ENCODE data around the gene B4GALNT3.

GRCh38 chr12:612886-613285 lies 153.1 kb downstream of the B4GALNT3 start:
- TF ChIP-seq POLR2A (IDR thresholded peaks at IDR 0.05; ENCODE audit: low read depth, low read length), result no peak
- TF ChIP-seq TAF1 (IDR thresholded peaks at IDR 0.05; ENCODE audit: borderline replicate concordance, low read depth, low read length), result no peak
- TF ChIP-seq POLR2AphosphoS5 (IDR thresholded peaks at IDR 0.05; ENCODE audit: low read depth, low read length), result no peak

All from GM12892 (cell line).